Gastroesophageal sphincter (tissue), 4 donors: Measurements from ENCODE around the gene CTBP1. TPM values are rescaled to one million over a fixed set of nuclear protein-coding genes. Genes with fewer than 3 reads are reported as not detected.

Experiments used
- ATAC-seq: fragments of 150-250 bp; one replicate; pipeline ENCODE4 v1.9.1; 2016; ENCODE audit warnings: mild to moderate bottlenecking, moderate library complexity
- H3K27ac ChIP-seq, 4 donors: fragments of 200-600 bp; sonication (generic) in 3 of 4; 1 replicate in 3 of 4; 2 replicates in 1 of 4; pipeline ENCODE4 v1.5.1; 2016 to 2019
- H3K27me3 ChIP-seq: fragments of 200-600 bp; sonication (generic); one replicate; pipeline ENCODE4 v1.5.1; 2019
- H3K36me3 ChIP-seq, 2 donors: fragments of 200-600 bp; sonication (generic); one replicate each; pipeline ENCODE4 v1.5.1; 2019; ENCODE audit warnings: control low read depth in 1 of 2
- H3K4me1 ChIP-seq, 3 donors: fragments of 200-600 bp; sonication (generic); 1 replicate in 2 of 3; 2 replicates in 1 of 3; pipeline ENCODE4 v1.5.1; 2016 to 2019; ENCODE audit warnings: control low read depth in 2 of 3
- H3K4me3 ChIP-seq, 2 donors: fragments of 200-600 bp; sonication (generic); one replicate each; pipeline ENCODE4 v1.5.1; 2019; ENCODE audit warnings: mild to moderate bottlenecking in 1 of 2, moderate library complexity in 1 of 2
- H3K9me3 ChIP-seq, 3 donors: fragments of 200-600 bp; sonication (generic); one replicate each; pipeline ENCODE4 v1.5.1; 2017 to 2019; ENCODE audit warnings: control low read depth in 2 of 3
- CTCF ChIP-seq, 4 experiments: fragments of 200-600 bp in 2 of 4; fragments of 450-650 bp in 2 of 4; sonication (generic) in 1 of 4; IDR thresholded peaks; one replicate each; pipeline ENCODE4 v1.5.1; 2017 to 2019; ENCODE audit warnings: antibody characterized with exemption in 4 of 4, mild to moderate bottlenecking in 2 of 4, moderate library complexity in 2 of 4
- EP300 ChIP-seq: sonication (generic); formaldehyde crosslinking; IDR thresholded peaks from one replicate; pipeline ENCODE4 v1.6.1; 2017; ENCODE audit warnings: antibody characterized with exemption, mild to moderate bottlenecking
- POLR2A ChIP-seq, 2 donors: fragments of 450-650 bp; IDR thresholded peaks; one replicate each; pipeline ENCODE4 v1.6.1; 2017; ENCODE audit warnings: antibody characterized with exemption in 2 of 2, mild to moderate bottlenecking in 2 of 2, moderate library complexity in 1 of 2
- POLR2AphosphoS5 ChIP-seq: sonication (generic); formaldehyde crosslinking; IDR thresholded peaks from one replicate; pipeline ENCODE4 v1.6.1; 2017; ENCODE audit warnings: antibody characterized with exemption
- WGBS, 2 donors: methylation state at CpG; one replicate each; pipeline ENCODE4 v1.1.5; 2018; ENCODE audit warnings: low coverage in 1 of 2; 5-methylcytosine and 5-hydroxymethylcytosine counted together
- total RNA-seq, 4 donors: library from RNA; depleted of rRNA; stranded (reverse); fragments of >200 nt; gene quantifications; one replicate each; pipeline ENCODE4 v1.1.0, GENCODE V29; 2016

The CTBP1 gene
- total RNA-seq, 4 donors from 2014 or later: 126 to 271 (median 164) TPM

- 49 to 75% methylated on average over 4 to 7 of the region's 26 CpGs for WGBS, 2 donors
- peak; percentile 79 for ATAC-seq
- peak overlapping the region in 3 of 4 donors; percentile 76 to 80 (median 78) for H3K27ac ChIP-seq
These were observed 46.9 kb downstream of the CTBP1 start for GRCh38 chr4:1201851-1202525.

GRCh38 chr4:1200425-1201035, 48.4 kb downstream of the CTBP1 start:
- no CpG with 5 or more reads among the region's 20 CpGs for WGBS, 2 donors
- H3K27ac ChIP-seq: peak overlapping the region; percentile 19 to 80 (median 77)
- peak overlapping the region; percentile 0 to 40 for H3K4me3 ChIP-seq
- TF ChIP-seq CTCF (IDR thresholded peaks at IDR 0.05): peak in 1 of 4 experiments; percentile 6
- TF ChIP-seq POLR2A (IDR thresholded peaks at IDR 0.05): no peak
- peak; percentile 90 for TF ChIP-seq POLR2AphosphoS5
- H3K9me3 ChIP-seq: no peaks in the 10 kb centered on the region
- no peaks in the 10 kb centered on the region for H3K27me3 ChIP-seq
- ATAC-seq: peak; percentile 79
- H3K36me3 ChIP-seq: no peaks in the 10 kb centered on the region
- H3K4me1 ChIP-seq: peaks cover 2 to 51% (median 21%) of the 10 kb centered on the region in 3 donors

More at GRCh38 chr4:1201851-1202525, 46.9 kb downstream of the CTBP1 start:
- TF ChIP-seq POLR2AphosphoS5 (peak; percentile 70), EP300 (no peak), POLR2A (IDR thresholded peaks at IDR 0.05) (peak in 1 of 2 donors; percentile 13), CTCF (IDR thresholded peaks at IDR 0.05) (no peak)
- peaks cover 2 to 49% (median 21%) of the 10 kb centered on the region in 3 donors for H3K4me1 ChIP-seq
- no peaks in the 10 kb centered on the region for H3K36me3 ChIP-seq
- H3K9me3 ChIP-seq: no peaks in the 10 kb centered on the region
- H3K4me3 ChIP-seq: peak overlapping the region in 1 of 2 donors; percentile 40
- H3K27me3 ChIP-seq: no peaks in the 10 kb centered on the region

DNA sequence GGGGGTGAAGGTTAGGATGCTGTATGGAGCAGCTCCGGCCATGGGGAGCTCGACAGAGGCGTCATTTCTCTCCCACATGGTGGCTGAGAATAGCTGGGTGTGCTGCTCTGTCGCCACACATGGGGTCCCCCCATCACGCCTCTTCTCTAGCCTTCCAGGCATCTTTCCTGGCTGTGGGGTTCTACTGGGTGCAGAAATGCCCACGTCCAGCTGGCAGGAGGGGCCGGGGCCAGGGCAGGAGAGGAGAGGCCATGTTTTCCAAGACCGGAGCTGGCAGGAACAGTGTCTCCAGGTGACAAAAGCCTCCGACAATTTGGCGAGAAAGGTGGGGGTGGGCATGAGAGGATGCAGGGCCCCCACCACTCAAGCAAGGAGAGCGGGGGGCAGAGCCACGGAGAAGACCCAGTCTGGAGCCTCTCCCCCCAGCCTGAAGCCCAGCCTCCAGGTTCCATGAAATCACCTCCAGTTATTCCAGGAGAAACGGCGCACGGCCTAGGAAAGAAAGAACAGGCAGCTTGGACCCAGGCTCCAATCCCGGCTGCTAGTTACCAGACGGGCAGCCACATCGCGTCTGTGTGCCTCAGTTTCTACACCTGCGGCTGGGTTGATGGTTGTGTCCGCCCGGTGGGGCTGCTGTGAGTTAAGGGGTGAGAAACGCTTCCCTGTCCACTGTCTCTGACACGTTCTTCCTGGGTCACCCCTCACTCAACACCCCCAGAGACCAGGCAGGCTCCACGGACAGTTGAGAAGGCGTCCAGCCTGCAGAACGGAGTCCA, 49.2 kb downstream of the CTBP1 start:
- Histone ChIP-seq H3K4me1 (peaks cover 2 to 51% (median 26%) of the 10 kb centered on the region in 3 donors), H3K36me3 (no peaks in the 10 kb centered on the region), H3K9me3 (no peaks in the 10 kb centered on the region), H3K27me3 (no peaks in the 10 kb centered on the region), H3K27ac (peak overlapping the region in 3 of 4 donors; percentile 76 to 80 (median 78)), H3K4me3 (peak overlapping the region in 1 of 2 donors; percentile 40)
- 64 to 79% methylated on average over 7 to 9 of the region's 27 CpGs for WGBS, 2 donors
- TF ChIP-seq CTCF (IDR thresholded peaks at IDR 0.05) (no peak), EP300 (no peak), POLR2A (IDR thresholded peaks at IDR 0.05) (no peak), POLR2AphosphoS5 (no peak)
- ATAC-seq: no peak

- Histone ChIP-seq H3K36me3 (no peaks in the 10 kb centered on the region), H3K27ac (peak overlapping the region in 2 of 4 donors; percentile 23 to 78), H3K4me3 (no peak overlapping the region), H3K4me1 (peaks cover 8 to 63% (median 37%) of the 10 kb centered on the region in 3 donors), H3K9me3 (no peaks in the 10 kb centered on the region), H3K27me3 (no peaks in the 10 kb centered on the region)
- no peak for ATAC-seq
- 75 to 87% methylated on average over 15 to 24 of the region's 24 CpGs for whole genome bisulfite sequencing, 2 donors
- TF ChIP-seq POLR2A (IDR thresholded peaks at IDR 0.05) (no peak), CTCF (IDR thresholded peaks at IDR 0.05) (no peak), POLR2AphosphoS5 (no peak), EP300 (no peak)
These were observed 50.7 kb downstream of the CTBP1 start for GRCh38 chr4:1198098-1198844.
